HL-60 (cell line): Measurements from ENCODE around the gene CRABP2.

Source experiments
- GABPA ChIP-seq: IDR thresholded peaks from 2 replicates; pipeline ENCODE4 v1.6.1; 2012; ENCODE audit warnings: low read depth
- POLR2AphosphoS5 ChIP-seq: IDR thresholded peaks from 2 replicates; pipeline ENCODE4 v1.6.1; 2012; ENCODE audit warnings: low read depth
- SPI1 ChIP-seq: IDR thresholded peaks from 2 replicates; pipeline ENCODE4 v1.6.1; 2012; ENCODE audit warnings: low read depth, mild to moderate bottlenecking, borderline replicate concordance
- TF ChIP-seq, protein P1 (sequence below): IDR thresholded peaks from one replicate; pipeline ENCODE4 v1.5.1; 2011; ENCODE audit warnings: low read length, control low read depth, inconsistent platforms; ENCODE audit not compliant: insufficient read depth
- TF ChIP-seq, protein P2 (sequence below): IDR thresholded peaks from 2 replicates; pipeline ENCODE4 v1.6.1; 2012; ENCODE audit warnings: low read depth; ENCODE audit not compliant: insufficient replicate concordance

DNA sequence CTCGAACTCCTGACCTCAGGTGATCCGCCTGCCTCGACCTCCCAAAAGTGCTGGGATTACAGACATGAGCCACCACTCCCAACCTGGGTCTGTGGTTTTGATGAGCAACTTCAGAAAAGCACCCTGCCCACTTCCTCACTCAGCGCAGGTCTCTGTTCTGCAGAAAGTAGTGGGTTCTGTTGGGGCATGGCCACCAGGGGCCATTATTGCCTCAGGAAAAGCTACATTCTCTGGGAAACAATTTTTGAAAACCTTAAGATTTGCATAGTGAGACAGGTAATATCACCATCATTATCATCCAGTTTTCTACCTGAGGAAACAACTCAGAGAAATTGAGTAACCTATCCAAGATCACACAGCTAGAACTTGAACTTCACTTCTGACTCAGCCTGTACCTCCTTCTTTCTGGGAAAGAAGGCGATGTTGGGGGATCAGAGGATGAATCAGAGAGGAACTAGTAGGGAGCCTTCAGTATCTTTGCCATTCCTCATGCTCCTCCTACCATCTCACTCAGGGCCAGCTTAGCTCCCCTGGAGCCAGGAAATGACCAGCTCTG is 21.1 kb downstream of the CRABP2 start:
- TF ChIP-seq, protein P1, sequence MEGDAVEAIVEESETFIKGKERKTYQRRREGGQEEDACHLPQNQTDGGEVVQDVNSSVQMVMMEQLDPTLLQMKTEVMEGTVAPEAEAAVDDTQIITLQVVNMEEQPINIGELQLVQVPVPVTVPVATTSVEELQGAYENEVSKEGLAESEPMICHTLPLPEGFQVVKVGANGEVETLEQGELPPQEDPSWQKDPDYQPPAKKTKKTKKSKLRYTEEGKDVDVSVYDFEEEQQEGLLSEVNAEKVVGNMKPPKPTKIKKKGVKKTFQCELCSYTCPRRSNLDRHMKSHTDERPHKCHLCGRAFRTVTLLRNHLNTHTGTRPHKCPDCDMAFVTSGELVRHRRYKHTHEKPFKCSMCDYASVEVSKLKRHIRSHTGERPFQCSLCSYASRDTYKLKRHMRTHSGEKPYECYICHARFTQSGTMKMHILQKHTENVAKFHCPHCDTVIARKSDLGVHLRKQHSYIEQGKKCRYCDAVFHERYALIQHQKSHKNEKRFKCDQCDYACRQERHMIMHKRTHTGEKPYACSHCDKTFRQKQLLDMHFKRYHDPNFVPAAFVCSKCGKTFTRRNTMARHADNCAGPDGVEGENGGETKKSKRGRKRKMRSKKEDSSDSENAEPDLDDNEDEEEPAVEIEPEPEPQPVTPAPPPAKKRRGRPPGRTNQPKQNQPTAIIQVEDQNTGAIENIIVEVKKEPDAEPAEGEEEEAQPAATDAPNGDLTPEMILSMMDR, result no peak
- TF ChIP-seq, protein P2, sequence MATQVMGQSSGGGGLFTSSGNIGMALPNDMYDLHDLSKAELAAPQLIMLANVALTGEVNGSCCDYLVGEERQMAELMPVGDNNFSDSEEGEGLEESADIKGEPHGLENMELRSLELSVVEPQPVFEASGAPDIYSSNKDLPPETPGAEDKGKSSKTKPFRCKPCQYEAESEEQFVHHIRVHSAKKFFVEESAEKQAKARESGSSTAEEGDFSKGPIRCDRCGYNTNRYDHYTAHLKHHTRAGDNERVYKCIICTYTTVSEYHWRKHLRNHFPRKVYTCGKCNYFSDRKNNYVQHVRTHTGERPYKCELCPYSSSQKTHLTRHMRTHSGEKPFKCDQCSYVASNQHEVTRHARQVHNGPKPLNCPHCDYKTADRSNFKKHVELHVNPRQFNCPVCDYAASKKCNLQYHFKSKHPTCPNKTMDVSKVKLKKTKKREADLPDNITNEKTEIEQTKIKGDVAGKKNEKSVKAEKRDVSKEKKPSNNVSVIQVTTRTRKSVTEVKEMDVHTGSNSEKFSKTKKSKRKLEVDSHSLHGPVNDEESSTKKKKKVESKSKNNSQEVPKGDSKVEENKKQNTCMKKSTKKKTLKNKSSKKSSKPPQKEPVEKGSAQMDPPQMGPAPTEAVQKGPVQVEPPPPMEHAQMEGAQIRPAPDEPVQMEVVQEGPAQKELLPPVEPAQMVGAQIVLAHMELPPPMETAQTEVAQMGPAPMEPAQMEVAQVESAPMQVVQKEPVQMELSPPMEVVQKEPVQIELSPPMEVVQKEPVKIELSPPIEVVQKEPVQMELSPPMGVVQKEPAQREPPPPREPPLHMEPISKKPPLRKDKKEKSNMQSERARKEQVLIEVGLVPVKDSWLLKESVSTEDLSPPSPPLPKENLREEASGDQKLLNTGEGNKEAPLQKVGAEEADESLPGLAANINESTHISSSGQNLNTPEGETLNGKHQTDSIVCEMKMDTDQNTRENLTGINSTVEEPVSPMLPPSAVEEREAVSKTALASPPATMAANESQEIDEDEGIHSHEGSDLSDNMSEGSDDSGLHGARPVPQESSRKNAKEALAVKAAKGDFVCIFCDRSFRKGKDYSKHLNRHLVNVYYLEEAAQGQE, result no peak
- TF ChIP-seq POLR2AphosphoS5 (no peak), GABPA (no peak), SPI1 (peak; percentile 79)
